ELR (cell line): ENCODE data around the gene NCOR2.
"Not testable (repeated sequence)": the region's sequence is repeated elsewhere in the genome, so short reads cannot be mapped to it uniquely, and the experiment has no call there.

Experiments used
- DNase-seq: peaks from one replicate; pipeline ENCODE4 v3.0.0-alpha.2; 2015; ENCODE audit warnings: low read depth

The NCOR2 gene

GRCh38 chr12:124599074-124599999, 31.9 kb upstream of the NCOR2 start:
- peak; percentile 70 for DNase-seq

- no peak for DNase-seq
Measured at GRCh38 chr12:124597041-124597440, 29.6 kb upstream of the NCOR2 start.

GRCh38 chr12:124595444-124595843, 28.0 kb upstream of the NCOR2 start:
- peak; percentile 28 for DNase-seq

GRCh38 chr12:124594851-124595250, 27.4 kb upstream of the NCOR2 start:
- DNase-seq: no peak

GRCh38 chr12:124593851-124594401, 26.5 kb upstream of the NCOR2 start:
- no peak for DNase-seq

- no peak for DNase-seq
Measured at GRCh38 chr12:124593176-124593575, 25.8 kb upstream of the NCOR2 start.

- DNase-seq: no peak
Measured at GRCh38 chr12:124592481-124593160, 25.2 kb upstream of the NCOR2 start.

GRCh38 chr12:124592050-124592449, 24.6 kb upstream of the NCOR2 start:
- peak; percentile 88 for DNase-seq

- no peak for DNase-seq
Measured at GRCh38 chr12:124590447-124590846, 23.0 kb upstream of the NCOR2 start.

GRCh38 chr12:124588751-124589267, 21.4 kb upstream of the NCOR2 start:
- peak; percentile 82 for DNase-seq

- no peak for DNase-seq
Measured at GRCh38 chr12:124588018-124588634, 20.7 kb upstream of the NCOR2 start.

- no peak for DNase-seq
Measured at GRCh38 chr12:124586756-124587155, 19.3 kb upstream of the NCOR2 start.

- not testable (repeated sequence) for DNase-seq
Measured at GRCh38 chr12:124584494-124584893, 17.1 kb upstream of the NCOR2 start.

GRCh38 chr12:124583854-124584253, 16.4 kb upstream of the NCOR2 start:
- no peak for DNase-seq

GRCh38 chr12:124582108-124582424, 14.7 kb upstream of the NCOR2 start:
- no peak for DNase-seq

GRCh38 chr12:124581307-124582107, 14.1 kb upstream of the NCOR2 start:
- peak; percentile 46 for DNase-seq

- DNase-seq: no peak
Measured at GRCh38 chr12:124579921-124580517, 12.6 kb upstream of the NCOR2 start.

- DNase-seq: no peak
Measured at GRCh38 chr12:124578854-124579253, 11.4 kb upstream of the NCOR2 start.

GRCh38 chr12:124578445-124578844, 11.0 kb upstream of the NCOR2 start:
- no peak for DNase-seq

- no peak for DNase-seq
Measured at GRCh38 chr12:124577986-124578385, 10.6 kb upstream of the NCOR2 start.

- no peak for DNase-seq
Measured at GRCh38 chr12:124577374-124577773, 10.0 kb upstream of the NCOR2 start.
